Mesendoderm (in vitro differentiated cells): ENCODE results near the gene CENATAC.
"Not testable (repeated sequence)": the region's sequence is repeated elsewhere in the genome, so short reads cannot be mapped to it uniquely, and the experiment has no call there.

Source experiments
- DNase-seq: peaks from one replicate; pipeline ENCODE4 v3.0.0; 2013
- H2AK5ac ChIP-seq: 2 replicates; pipeline ENCODE4 v1.6.1; 2013; ENCODE audit warnings: low read length, inconsistent platforms
- H2BK120ac ChIP-seq: 2 replicates; pipeline ENCODE4 v1.6.1; 2013; ENCODE audit warnings: low read depth, mild to moderate bottlenecking, low read length, moderate library complexity, mixed read lengths
- H2BK15ac ChIP-seq: replicated peaks from 2 replicates; pipeline ENCODE4 v1.6.1; 2013; ENCODE audit warnings: low read depth, mild to moderate bottlenecking, moderate library complexity
- H2BK5ac ChIP-seq: 2 replicates; pipeline ENCODE4 v1.6.1; 2013; ENCODE audit warnings: low read length, inconsistent platforms
- H3K18ac ChIP-seq: 2 replicates; pipeline ENCODE4 v1.6.1; 2013; ENCODE audit warnings: mild to moderate bottlenecking, low read length, mixed read lengths
- H3K23ac ChIP-seq: one replicate; pipeline ENCODE4 v1.6.1; 2013; ENCODE audit warnings: low read length
- H3K27ac ChIP-seq: 2 replicates; pipeline ENCODE4 v1.5.1; 2013; ENCODE audit warnings: low read depth, mild to moderate bottlenecking, inconsistent platforms, low read length, moderate library complexity
- H3K27me3 ChIP-seq: 2 replicates; pipeline ENCODE4 v1.6.1; 2013; ENCODE audit warnings: low read length, control low read depth, mild to moderate bottlenecking, inconsistent platforms; ENCODE audit not compliant: insufficient read depth, poor library complexity
- H3K36me3 ChIP-seq: 2 replicates; pipeline ENCODE4 v1.6.1; 2013; ENCODE audit warnings: low read length, inconsistent platforms; ENCODE audit not compliant: control insufficient read depth, insufficient read depth
- H3K4ac ChIP-seq: one replicate; pipeline ENCODE4 v1.6.1; 2013; ENCODE audit warnings: low read depth, mild to moderate bottlenecking, low read length, moderate library complexity
- H3K4me1 ChIP-seq: 2 replicates; pipeline ENCODE4 v1.6.1; 2013; ENCODE audit warnings: low read depth, low read length, inconsistent platforms; ENCODE audit not compliant: control insufficient read depth
- H3K4me2 ChIP-seq: 2 replicates; pipeline ENCODE4 v1.6.1; 2013; ENCODE audit warnings: low read length
- H3K4me3 ChIP-seq: 2 replicates; pipeline ENCODE4 v1.5.1; 2013; ENCODE audit warnings: mild to moderate bottlenecking, low read length
- H3K56ac ChIP-seq: one replicate; pipeline ENCODE4 v1.6.1; 2013; ENCODE audit warnings: low read length
- H3K79me1 ChIP-seq: 2 replicates; pipeline ENCODE4 v1.6.1; 2013; ENCODE audit warnings: low read length, inconsistent platforms
- H3K79me2 ChIP-seq: 2 replicates; pipeline ENCODE4 v1.6.1; 2013; ENCODE audit warnings: mild to moderate bottlenecking, low read length; ENCODE audit not compliant: control insufficient read depth, insufficient read depth
- H3K9ac ChIP-seq: 2 replicates; pipeline ENCODE4 v1.6.1; 2013; ENCODE audit warnings: low read length, inconsistent platforms
- H4K5ac ChIP-seq: one replicate; pipeline ENCODE4 v1.6.1; 2013; ENCODE audit warnings: low read length
- H4K8ac ChIP-seq: one replicate; pipeline ENCODE4 v1.6.1; 2013; ENCODE audit warnings: low read depth, mild to moderate bottlenecking, control low read depth, low read length, moderate library complexity
- WGBS: extraction: QIAGEN DNeasy Blood & Tissue Kit; methylation state at CpG from one replicate; pipeline ENCODE4 v1.1.7; 2013; ENCODE audit warnings: low lambda C conversion rate, missing lambda C conversion rate; ENCODE audit not compliant: insufficient coverage; ENCODE audit errors: extremely low coverage; 5-methylcytosine and 5-hydroxymethylcytosine counted together

The CENATAC gene

GRCh38 chr11:119029340-119030028, 31.5 kb downstream of the CENATAC start:
- Histone ChIP-seq H3K18ac (no peak overlapping the region), H3K4ac (no peak overlapping the region), H3K23ac (no peak overlapping the region), H2BK15ac (no peak overlapping the region), H3K4me3 (no peak overlapping the region), H3K79me1 (peaks cover 11% of the 10 kb centered on the region), H4K5ac (no peak overlapping the region), H3K56ac (peak overlapping the region; percentile 94), H3K36me3 (peaks cover 2% of the 10 kb centered on the region), H3K4me1 (peaks cover 11% of the 10 kb centered on the region), H2BK5ac (no peak overlapping the region), H4K8ac (no peak overlapping the region), H2BK120ac (no peak overlapping the region), H3K4me2 (peak overlapping the region; percentile 65), H2AK5ac (no peak overlapping the region), H3K27me3 (no peaks in the 10 kb centered on the region), H3K27ac (no peak overlapping the region), H3K9ac (peak overlapping the region; percentile 83), H3K79me2 (no peaks in the 10 kb centered on the region)
- no CpG with 5 or more reads among the region's 10 CpGs for WGBS
- DNase-seq: peak; percentile 35

- Histone ChIP-seq H3K27me3 (no peaks in the 10 kb centered on the region), H2AK5ac (no peak overlapping the region), H3K4ac (peak overlapping the region; percentile 46), H3K9ac (peak overlapping the region; percentile 83), H3K79me2 (no peaks in the 10 kb centered on the region), H4K8ac (no peak overlapping the region), H3K23ac (no peak overlapping the region), H3K4me2 (peak overlapping the region; percentile 65), H3K27ac (no peak overlapping the region), H3K4me3 (peak overlapping the region; percentile 59), H2BK15ac (no peak overlapping the region), H2BK5ac (no peak overlapping the region), H3K4me1 (peaks cover 11% of the 10 kb centered on the region), H3K79me1 (peaks cover 11% of the 10 kb centered on the region), H3K18ac (peak overlapping the region; percentile 81), H4K5ac (no peak overlapping the region), H3K56ac (peak overlapping the region; percentile 94), H3K36me3 (peaks cover 2% of the 10 kb centered on the region), H2BK120ac (no peak overlapping the region)
- WGBS: no CpG with 5 or more reads among the region's 13 CpGs
- no peak for DNase-seq
Measured at GRCh38 chr11:119030029-119030328, 32.0 kb downstream of the CENATAC start.

- H3K27me3 ChIP-seq: no peaks in the 10 kb centered on the region
- H4K8ac ChIP-seq: no peak within 1 kb of the TSS
- H3K4me2 ChIP-seq: peak within 1 kb of the TSS; percentile 65
- no peak within 1 kb of the TSS for H4K5ac ChIP-seq
- H3K18ac ChIP-seq: peak within 1 kb of the TSS; percentile 81
- H3K27ac ChIP-seq: no peak within 1 kb of the TSS
- no peak within 1 kb of the TSS for H2BK15ac ChIP-seq
- H3K36me3 ChIP-seq: no peaks in the 10 kb centered on the region
- peak within 1 kb of the TSS; percentile 59 for H3K4me3 ChIP-seq
- H3K79me1 ChIP-seq: peaks cover 11% of the 10 kb centered on the region
- H3K4ac ChIP-seq: peak within 1 kb of the TSS; percentile 82
- H3K23ac ChIP-seq: no peak within 1 kb of the TSS
- no peak within 1 kb of the TSS for H2AK5ac ChIP-seq
- no peak within 1 kb of the TSS for H2BK120ac ChIP-seq
- H3K79me2 ChIP-seq: no peaks in the 10 kb centered on the region
- H3K56ac ChIP-seq: peak within 1 kb of the TSS; percentile 94
- peak; percentile 99 for DNase-seq
- peak within 1 kb of the TSS; percentile 83 for H3K9ac ChIP-seq
- WGBS: no CpG with 5 or more reads among the region's 67 CpGs
- peak within 1 kb of the TSS; percentile 37 for H2BK5ac ChIP-seq
- H3K4me1 ChIP-seq: peaks cover 11% of the 10 kb centered on the region
Measured at GRCh38 chr11:119030329-119031047, 32.5 kb downstream of the CENATAC start, which contains the start of gene SLC37A4. Gene SLC37A4, minus strand, starts transcription at chr11:119030877.

GRCh38 chr11:119031912-119032280, 34.0 kb downstream of the CENATAC start:
- H3K79me1 ChIP-seq: peaks cover 11% of the 10 kb centered on the region
- no peak overlapping the region for H4K5ac ChIP-seq
- H2BK5ac ChIP-seq: no peak overlapping the region
- H3K36me3 ChIP-seq: no peaks in the 10 kb centered on the region
- no peak overlapping the region for H3K18ac ChIP-seq
- H3K4me2 ChIP-seq: no peak overlapping the region
- no peaks in the 10 kb centered on the region for H3K79me2 ChIP-seq
- no peak overlapping the region for H2AK5ac ChIP-seq
- H2BK120ac ChIP-seq: no peak overlapping the region
- H2BK15ac ChIP-seq: no peak overlapping the region
- H3K4me3 ChIP-seq: no peak overlapping the region
- no peak overlapping the region for H3K27ac ChIP-seq
- no peak overlapping the region for H3K23ac ChIP-seq
- H3K27me3 ChIP-seq: no peaks in the 10 kb centered on the region
- peaks cover 11% of the 10 kb centered on the region for H3K4me1 ChIP-seq
- peak overlapping the region; percentile 39 for H3K56ac ChIP-seq
- H4K8ac ChIP-seq: no peak overlapping the region
- no CpG with 5 or more reads among the region's 9 CpGs for WGBS
- no peak overlapping the region for H3K9ac ChIP-seq
- H3K4ac ChIP-seq: no peak overlapping the region
- no peak for DNase-seq

- H3K79me2 ChIP-seq, H3K56ac ChIP-seq, H2BK120ac ChIP-seq, H3K27me3 ChIP-seq, H2BK15ac ChIP-seq, H3K4ac ChIP-seq, H3K36me3 ChIP-seq, H3K4me1 ChIP-seq, H4K5ac ChIP-seq, H3K9ac ChIP-seq, H2BK5ac ChIP-seq, H3K4me3 ChIP-seq, H2AK5ac ChIP-seq, H4K8ac ChIP-seq, DNase-seq, H3K4me2 ChIP-seq, H3K23ac ChIP-seq, H3K18ac ChIP-seq, H3K79me1 ChIP-seq, H3K27ac ChIP-seq: not testable (repeated sequence)
- WGBS: no CpG with 5 or more reads among the region's 10 CpGs
Measured at GRCh38 chr11:119033421-119033820, 35.5 kb downstream of the CENATAC start.
